Non-pigmented ciliary epithelial cell (primary cell): ENCODE results near the gene LRIT1.
"Not testable (repeated sequence)": the region's sequence is repeated elsewhere in the genome, so short reads cannot be mapped to it uniquely, and the experiment has no call there.

Experiments
- DNase-seq: peaks from one replicate; pipeline ENCODE4 v3.0.0-alpha.2; 2010; ENCODE audit warnings: low read depth

LRIT1 gene

GRCh38 chr10:84241185-84241790 lies at the start of gene LRIT1:
TSS of gene LRIT1 (minus strand) at chr10:84241546. CDS start at chr10:84241439, 107 bp downstream.
- no peak for DNase-seq

- DNase-seq = no peak
Measured at GRCh38 chr10:84290235-84290634, 48.9 kb upstream of the LRIT1 start.

- no peak for DNase-seq
Measured at GRCh38 chr10:84289521-84290200, 48.3 kb upstream of the LRIT1 start.

- no peak for DNase-seq
Measured at GRCh38 chr10:84288151-84288550, 46.8 kb upstream of the LRIT1 start.

- no peak for DNase-seq
Measured at GRCh38 chr10:84286695-84287094, 45.3 kb upstream of the LRIT1 start.

GRCh38 chr10:84279876-84280475 lies 38.6 kb upstream of the LRIT1 start:
- DNase-seq = not testable (repeated sequence)

- no peak for DNase-seq
Measured at GRCh38 chr10:84270708-84271107, 29.4 kb upstream of the LRIT1 start.

- DNase-seq = peak; percentile 78
Measured at GRCh38 chr10:84269773-84270172, 28.4 kb upstream of the LRIT1 start.

GRCh38 chr10:84269162-84269561 lies 27.8 kb upstream of the LRIT1 start:
- DNase-seq = no peak

- DNase-seq = peak; percentile 14
Measured at GRCh38 chr10:84267503-84268126, 26.3 kb upstream of the LRIT1 start.

GRCh38 chr10:84265418-84265817 lies 24.1 kb upstream of the LRIT1 start:
- no peak for DNase-seq

- peak; percentile 22 for DNase-seq
Measured at GRCh38 chr10:84264611-84265141, 23.3 kb upstream of the LRIT1 start.

- DNase-seq = no peak
Measured at GRCh38 chr10:84263716-84264115, 22.4 kb upstream of the LRIT1 start.

- DNase-seq = no peak
Measured at GRCh38 chr10:84262190-84262956, 21.0 kb upstream of the LRIT1 start.

GRCh38 chr10:84261236-84261915 lies 20.0 kb upstream of the LRIT1 start:
- DNase-seq = no peak

- DNase-seq = no peak
Measured at GRCh38 chr10:84258034-84258695, 16.8 kb upstream of the LRIT1 start.

GRCh38 chr10:84257343-84258020 lies 16.1 kb upstream of the LRIT1 start:
- DNase-seq = no peak

- DNase-seq = no peak
Measured at GRCh38 chr10:84256510-84257342, 15.4 kb upstream of the LRIT1 start.
